Fibroblast of lung (primary cell): Measurements from ENCODE around the gene SUPT3H.

Source experiments
- CTCF ChIP-seq, 2 donors: IDR thresholded peaks in 1 of 2; conservative IDR thresholded peaks in 1 of 2; 1 replicate in 1 of 2; 2 replicates in 1 of 2; pipeline ENCODE4 v1.5.1; 2011 to 2012; ENCODE audit warnings: low read length in 2 of 2, control low read depth in 1 of 2, inconsistent platforms in 1 of 2, low read depth in 1 of 2, mild to moderate bottlenecking in 1 of 2
- EZH2 ChIP-seq: IDR thresholded peaks from 2 replicates; pipeline ENCODE4 v1.5.1; 2012; ENCODE audit warnings: low read length, control low read depth, mild to moderate bottlenecking; ENCODE audit errors: missing control alignments

GRCh38 chr6:45109551-45109950, 268.2 kb downstream of the SUPT3H start:
- TF ChIP-seq EZH2, result no peak
- TF ChIP-seq CTCF (conservative IDR thresholded peaks at IDR 0.05 in 1 of 2, IDR thresholded peaks at IDR 0.05 in 1 of 2; ENCODE audit: low read depth in 1 of 2, low read length in 2 of 2), result no peak
